Effector memory CD4-positive, alpha-beta T cell (primary cell): Measurements from ENCODE around the gene ZBTB46.

ENCODE experiments used
- DNase-seq, 3 donors: peaks; one replicate each; pipeline ENCODE4 v3.0.0-alpha.2; 2020
- H3K27ac ChIP-seq: 2 replicates; pipeline ENCODE4 v1.7.0; 2013; ENCODE audit warnings: mild to moderate bottlenecking, low read length, moderate library complexity; ENCODE audit not compliant: insufficient read depth, poor library complexity, severe bottlenecking
- H3K27me3 ChIP-seq: replicated peaks from 2 replicates; pipeline ENCODE4 v1.7.0; 2013; ENCODE audit warnings: mild to moderate bottlenecking, low read length; ENCODE audit not compliant: insufficient read depth, control insufficient read depth, poor library complexity, severe bottlenecking
- H3K36me3 ChIP-seq: 2 replicates; pipeline ENCODE4 v1.7.0; 2013; ENCODE audit warnings: mild to moderate bottlenecking, low read length, moderate library complexity; ENCODE audit not compliant: control insufficient read depth, insufficient read depth
- H3K4me1 ChIP-seq: 2 replicates; pipeline ENCODE4 v1.7.0; 2013; ENCODE audit warnings: low read length, mild to moderate bottlenecking; ENCODE audit not compliant: control insufficient read depth, insufficient read depth, poor library complexity, severe bottlenecking
- H3K4me3 ChIP-seq: 2 replicates; pipeline ENCODE4 v1.7.0; 2013; ENCODE audit warnings: low read length, low read depth, mild to moderate bottlenecking; ENCODE audit not compliant: insufficient read depth, poor library complexity, severe bottlenecking
- H3K9me3 ChIP-seq: 2 replicates; pipeline ENCODE4 v1.7.0; 2013; ENCODE audit warnings: mild to moderate bottlenecking, low read length, moderate library complexity; ENCODE audit not compliant: control insufficient read depth

Gene ZBTB46

DNA sequence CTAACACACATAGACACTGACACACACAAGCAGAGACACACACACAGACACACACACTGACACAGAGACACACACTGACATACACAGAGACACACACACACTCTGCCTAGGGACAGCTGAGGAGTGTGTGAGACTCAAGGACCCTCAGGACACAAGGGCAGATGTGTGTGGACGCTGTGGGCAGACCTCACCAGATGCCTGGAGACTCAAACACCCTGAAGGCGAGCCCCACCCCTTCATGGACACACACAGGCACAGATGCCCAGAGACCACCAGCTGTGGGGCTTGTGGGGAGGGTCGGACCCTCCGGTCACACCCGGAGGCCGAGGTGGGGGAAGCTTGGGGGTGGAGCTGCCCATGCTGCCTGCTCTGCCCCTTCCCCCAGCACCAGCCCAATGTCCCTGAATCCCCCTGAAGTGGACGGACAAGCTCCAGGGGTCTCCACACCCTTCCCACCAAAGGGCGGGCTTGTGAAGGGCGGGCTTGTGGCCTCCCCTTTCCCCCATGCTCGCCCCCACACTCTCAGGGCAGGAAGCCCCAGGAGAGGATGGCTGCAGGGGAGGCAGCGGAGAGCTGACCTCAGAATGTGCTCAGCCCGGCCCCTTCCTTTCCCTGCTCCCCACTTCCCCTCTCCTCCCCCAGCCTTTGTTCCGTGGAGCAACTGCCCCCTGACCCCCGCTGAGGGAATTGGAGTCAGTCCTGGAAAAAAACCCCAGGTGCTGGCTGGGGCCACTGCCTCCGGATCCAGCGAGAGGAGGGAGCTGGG lies 16.4 kb upstream of the ZBTB46 start:
- Histone ChIP-seq H3K27me3 (peaks cover 36% of the 10 kb centered on the region), H3K36me3 (no peaks in the 10 kb centered on the region), H3K9me3 (no peaks in the 10 kb centered on the region), H3K4me3 (no peak overlapping the region), H3K27ac (no peak overlapping the region), H3K4me1 (peaks cover 28% of the 10 kb centered on the region)
- DNase-seq: no peak

GRCh38 chr20:63846888-63847236 lies 15.8 kb upstream of the ZBTB46 start:
- Histone ChIP-seq H3K27ac (no peak overlapping the region), H3K36me3 (no peaks in the 10 kb centered on the region), H3K9me3 (no peaks in the 10 kb centered on the region), H3K4me1 (peaks cover 31% of the 10 kb centered on the region), H3K27me3 (peaks cover 40% of the 10 kb centered on the region), H3K4me3 (no peak overlapping the region)
- no peak for DNase-seq

DNA sequence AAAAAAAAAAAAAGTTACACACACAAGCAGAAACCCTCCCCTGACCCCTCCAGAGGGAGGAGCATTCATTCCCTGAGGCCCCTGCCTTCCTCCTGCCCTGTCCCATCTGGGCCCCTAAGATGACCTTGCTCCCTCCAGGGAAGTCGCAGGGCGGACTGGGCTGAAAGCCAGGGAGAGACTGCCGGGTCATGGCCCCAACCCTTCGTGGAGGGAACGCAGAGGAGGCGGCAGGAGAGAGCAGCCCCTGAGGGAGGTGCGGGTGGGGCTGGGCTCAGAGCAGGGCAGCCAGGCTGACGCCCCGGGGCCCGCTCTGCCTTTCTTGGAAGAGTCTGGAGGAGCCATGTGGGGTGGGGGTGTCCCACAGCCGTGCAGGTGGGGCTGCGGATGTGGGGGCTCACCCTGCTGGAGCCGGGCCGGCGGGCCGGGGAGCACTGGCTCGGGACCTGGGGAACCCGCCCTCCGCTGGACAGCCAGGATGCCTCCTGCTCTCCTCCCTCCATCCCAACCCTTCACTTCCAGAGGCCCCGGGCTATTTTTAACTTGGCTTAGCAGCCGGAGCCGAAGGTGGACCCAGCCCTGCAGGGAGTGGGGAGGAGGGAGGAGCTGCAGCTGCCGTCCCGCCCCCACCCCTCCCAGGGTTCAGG lies 15.2 kb upstream of the ZBTB46 start:
- no peak overlapping the region for H3K4me3 ChIP-seq
- DNase-seq: no peak
- H3K27me3 ChIP-seq: peaks cover 39% of the 10 kb centered on the region
- H3K36me3 ChIP-seq: no peaks in the 10 kb centered on the region
- H3K9me3 ChIP-seq: no peaks in the 10 kb centered on the region
- H3K27ac ChIP-seq: no peak overlapping the region
- peaks cover 31% of the 10 kb centered on the region for H3K4me1 ChIP-seq

GRCh38 chr20:63844511-63844991 lies 13.5 kb upstream of the ZBTB46 start:
- Histone ChIP-seq H3K36me3 (no peaks in the 10 kb centered on the region), H3K27me3 (peaks cover 35% of the 10 kb centered on the region), H3K9me3 (no peaks in the 10 kb centered on the region), H3K4me1 (peaks cover 31% of the 10 kb centered on the region), H3K4me3 (no peak overlapping the region), H3K27ac (no peak overlapping the region)
- no peak for DNase-seq

DNA sequence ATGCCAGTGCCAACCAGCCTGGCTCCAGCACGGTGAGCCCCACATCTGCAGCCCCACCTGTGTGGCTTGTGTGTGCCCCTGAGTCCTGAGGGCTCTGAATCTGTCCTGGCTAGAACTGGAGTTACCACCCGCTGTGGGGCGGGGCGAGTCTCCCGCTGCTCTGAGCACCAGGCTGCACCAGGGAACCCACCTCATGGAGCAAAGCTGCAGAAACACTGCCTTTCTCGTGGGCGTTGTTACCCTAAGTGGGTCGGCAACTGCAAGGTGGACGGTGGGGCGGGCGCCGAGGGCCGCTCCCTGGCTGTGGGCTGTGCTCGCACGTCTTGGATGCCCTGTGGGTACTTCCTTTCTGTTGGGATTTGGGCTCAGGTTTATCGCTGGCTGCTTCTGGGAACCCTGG lies 12.7 kb upstream of the ZBTB46 start:
- Histone ChIP-seq H3K36me3 (no peaks in the 10 kb centered on the region), H3K9me3 (no peaks in the 10 kb centered on the region), H3K4me3 (no peak overlapping the region), H3K27me3 (peaks cover 35% of the 10 kb centered on the region), H3K4me1 (peaks cover 31% of the 10 kb centered on the region), H3K27ac (no peak overlapping the region)
- no peak for DNase-seq

DNA sequence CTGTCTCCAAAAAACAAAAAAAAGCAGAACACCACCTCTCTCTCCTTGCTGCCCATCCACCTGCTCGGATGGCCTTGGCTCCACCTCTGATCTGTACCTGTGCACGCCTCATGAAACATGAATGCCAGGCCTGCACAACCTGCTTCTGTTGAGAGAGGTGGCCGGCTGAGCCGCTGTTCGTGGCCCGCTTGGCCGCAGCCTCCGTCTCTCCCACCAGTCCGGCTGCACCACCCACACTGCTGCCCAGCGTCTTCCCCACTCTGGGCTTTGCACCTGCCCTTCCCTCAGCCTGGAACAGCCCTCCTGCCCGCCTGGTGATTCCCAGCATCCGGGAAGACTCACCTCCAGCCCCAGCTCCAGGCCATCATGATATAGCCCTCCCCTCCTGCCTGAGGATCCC lies 12.2 kb upstream of the ZBTB46 start:
- DNase-seq: no peak
- Histone ChIP-seq H3K36me3 (no peaks in the 10 kb centered on the region), H3K27me3 (peaks cover 35% of the 10 kb centered on the region), H3K9me3 (no peaks in the 10 kb centered on the region), H3K4me1 (peaks cover 31% of the 10 kb centered on the region), H3K27ac (no peak overlapping the region), H3K4me3 (no peak overlapping the region)

GRCh38 chr20:63842258-63842657 lies 11.2 kb upstream of the ZBTB46 start:
- H3K27me3 ChIP-seq: peaks cover 30% of the 10 kb centered on the region
- no peak overlapping the region for H3K27ac ChIP-seq
- peaks cover 25% of the 10 kb centered on the region for H3K4me1 ChIP-seq
- H3K36me3 ChIP-seq: no peaks in the 10 kb centered on the region
- no peak for DNase-seq
- H3K4me3 ChIP-seq: no peak overlapping the region
- H3K9me3 ChIP-seq: no peaks in the 10 kb centered on the region

GRCh38 chr20:63840405-63840828 lies 9.4 kb upstream of the ZBTB46 start:
- no peaks in the 10 kb centered on the region for H3K9me3 ChIP-seq
- no peak overlapping the region for H3K27ac ChIP-seq
- DNase-seq: no peak
- peaks cover 25% of the 10 kb centered on the region for H3K4me1 ChIP-seq
- peaks cover 16% of the 10 kb centered on the region for H3K27me3 ChIP-seq
- no peak overlapping the region for H3K4me3 ChIP-seq
- H3K36me3 ChIP-seq: no peaks in the 10 kb centered on the region

- Histone ChIP-seq H3K4me1 (peaks cover 18% of the 10 kb centered on the region), H3K36me3 (no peaks in the 10 kb centered on the region), H3K27me3 (peaks cover 13% of the 10 kb centered on the region)
These were observed 8.6 kb upstream of the ZBTB46 start for GRCh38 chr20:63839620-63840019.

GRCh38 chr20:63837479-63837878 lies 6.4 kb upstream of the ZBTB46 start:
- no peak for DNase-seq
- Histone ChIP-seq H3K4me3 (no peak overlapping the region), H3K4me1 (peaks cover 3% of the 10 kb centered on the region), H3K27me3 (peaks cover 5% of the 10 kb centered on the region), H3K27ac (no peak overlapping the region), H3K9me3 (no peaks in the 10 kb centered on the region), H3K36me3 (no peaks in the 10 kb centered on the region)

More at GRCh38 chr20:63839620-63840019, 8.6 kb upstream of the ZBTB46 start:
- Histone ChIP-seq H3K27ac (no peak overlapping the region), H3K9me3 (no peaks in the 10 kb centered on the region), H3K4me3 (no peak overlapping the region)
- DNase-seq: no peak
